T-helper 2 cell (primary cell): ENCODE measurements around the gene XRN2.

Experiments
- DNase-seq, 5 experiments: peaks; one replicate each; pipeline versions ENCODE4 v3.0.0 to v3.0.0-alpha.2; 2012 to 2022

The XRN2 gene

DNA sequence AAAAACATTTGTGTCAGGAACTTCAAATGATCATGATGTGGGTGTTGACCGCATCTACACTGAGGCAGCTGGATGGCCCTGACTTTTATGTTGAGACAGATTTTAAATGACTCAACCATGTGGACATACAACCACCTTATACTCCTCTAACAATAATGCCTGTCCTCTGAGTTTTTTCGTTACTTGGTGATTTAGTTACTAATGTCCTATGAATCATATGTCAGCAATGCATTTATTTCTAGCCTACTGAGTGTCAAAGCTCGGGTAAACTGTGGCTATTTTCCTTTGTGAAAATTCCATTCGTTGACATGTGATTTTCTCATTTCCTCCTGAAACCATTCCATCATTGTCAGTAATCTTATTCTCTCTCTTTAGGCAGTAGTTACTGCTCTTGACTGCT is 133.1 kb downstream of the XRN2 start:
- no peak for DNase-seq

DNA sequence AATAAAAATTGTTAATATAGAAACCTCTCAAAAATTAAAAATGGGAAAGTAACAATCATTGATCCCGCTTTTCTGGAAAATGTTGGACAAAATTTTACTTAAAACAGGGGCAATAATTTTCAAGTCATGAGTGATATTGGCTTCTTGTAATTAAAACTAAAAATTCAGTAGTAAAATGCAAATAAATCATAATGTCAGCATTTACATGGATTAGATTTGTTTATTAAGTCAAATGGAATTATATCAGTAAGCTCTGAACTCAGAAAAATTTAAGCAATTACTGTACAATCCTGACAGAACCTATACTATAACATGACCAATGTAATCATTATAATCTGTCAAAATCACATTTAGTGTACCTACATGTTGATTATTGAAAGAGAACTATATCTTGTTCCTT is 134.1 kb downstream of the XRN2 start:
- DNase-seq: no peak

DNA sequence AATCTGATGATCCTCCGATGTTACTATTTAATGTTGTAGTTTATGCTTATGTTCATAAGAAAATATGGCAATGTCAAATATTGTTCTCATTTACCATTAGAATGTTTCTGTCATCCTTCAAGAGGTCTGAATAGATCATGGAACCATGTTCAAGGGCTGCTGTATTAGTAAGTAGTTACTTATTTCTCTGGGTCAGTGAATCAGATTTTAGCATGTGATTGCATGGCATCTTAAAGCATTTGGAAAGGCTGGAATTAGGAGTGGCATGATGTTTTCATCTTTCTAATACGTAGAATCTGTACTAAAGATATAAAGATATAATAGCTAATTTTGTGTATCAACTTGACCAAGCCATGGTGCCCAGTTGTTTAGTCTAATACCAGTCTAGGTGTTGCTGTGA is 134.7 kb downstream of the XRN2 start:
- DNase-seq: no peak
